ENCODE measurements around the gene CLMN. TPM values are rescaled to one million over a fixed set of nuclear protein-coding genes. Genes with fewer than 3 reads are reported as not detected.

Gene CLMN
- total and polyA plus RNA-seq, 4 donors = 4.5 to 33.5 (median 11.7) TPM

DNA sequence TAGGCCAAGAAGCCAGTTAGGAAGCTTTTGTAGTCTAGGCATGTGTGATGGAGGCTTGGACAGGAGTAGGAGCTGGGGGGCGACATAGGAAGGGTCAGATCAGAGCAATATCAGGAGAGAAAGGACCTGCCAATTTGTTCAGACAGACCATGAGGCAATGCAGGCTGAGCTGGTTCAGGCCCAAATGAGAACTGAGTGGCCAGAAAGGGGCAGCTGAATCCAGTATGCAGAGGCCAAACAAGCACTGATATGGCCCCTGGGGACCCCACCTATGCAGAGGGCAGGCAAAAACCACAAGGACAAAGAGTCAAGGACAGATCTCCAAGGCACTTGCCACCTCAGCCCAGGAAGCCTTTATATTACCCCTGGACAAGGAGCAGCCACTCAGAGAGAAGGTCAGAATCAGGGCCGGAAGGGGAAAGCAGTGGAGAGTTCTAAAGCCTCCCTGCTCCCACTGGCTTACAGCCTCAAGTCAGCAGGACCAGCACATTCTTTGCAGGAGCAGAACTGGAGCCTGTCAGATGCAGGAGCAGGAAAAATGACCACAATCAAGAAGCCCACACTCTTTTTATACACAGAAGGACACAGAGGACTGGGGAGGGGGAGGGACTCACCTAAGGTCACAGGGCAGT lies 37.2 kb downstream of the CLMN start:
- 70 to 94% methylated on average over 2 of the region's 2 CpGs for WGBS, 2 donors

DNA sequence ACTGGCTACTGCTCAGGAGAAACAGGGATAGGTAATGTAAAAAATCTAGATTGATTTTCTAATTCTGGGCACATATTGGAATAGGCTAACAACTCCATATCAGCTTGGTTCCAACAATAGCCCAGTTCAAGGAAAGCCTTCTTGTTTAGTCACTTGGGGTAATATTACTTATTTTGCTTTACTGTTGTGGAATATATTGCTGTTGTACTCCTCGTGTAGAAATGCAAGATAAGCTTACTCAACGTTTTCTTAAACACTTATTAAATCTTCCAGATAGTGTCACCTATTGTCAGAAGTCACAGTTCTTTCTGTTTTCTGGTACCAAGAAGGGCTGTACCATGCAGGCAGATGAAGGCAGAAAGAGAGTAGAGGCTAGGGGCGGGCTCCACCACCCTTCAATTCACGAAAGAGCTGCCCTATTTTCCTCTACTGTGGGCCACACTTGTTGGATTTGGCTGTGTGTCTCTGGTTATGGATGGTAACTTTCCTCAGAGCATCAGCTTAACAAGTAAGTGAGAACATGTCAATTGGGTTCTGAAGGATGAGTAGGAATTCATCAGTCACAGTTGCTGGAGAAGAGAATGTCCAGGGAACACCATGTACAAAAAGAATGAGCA lies 38.0 kb downstream of the CLMN start:
- WGBS, 2 donors = 70 to 87% methylated on average over 4 of the region's 4 CpGs
- no peak overlapping the region for H3K9ac ChIP-seq (ENCODE audit: insufficient read depth in 1 of 2, low read length in 2 of 2)
- no peaks in the 10 kb centered on the region for H3K36me3 ChIP-seq (ENCODE audit: control insufficient read depth in 4 of 4, insufficient read depth in 4 of 4, low read length in 4 of 4)
- H3K9me3 ChIP-seq (ENCODE audit: control insufficient read depth in 4 of 4, insufficient read depth in 3 of 4, low read length in 3 of 4) = no peaks in the 10 kb centered on the region
- DNase-seq = no peak
- no peak overlapping the region for H3K27ac ChIP-seq (ENCODE audit: low read depth in 1 of 2, low read length in 1 of 2)
- H3K4me1 ChIP-seq (ENCODE audit: control insufficient read depth in 5 of 5, insufficient read depth in 5 of 5, low read length in 5 of 5) = peaks cover 0 to 4% (median 0%) of the 10 kb centered on the region in 5 donors
- H3K4me3 ChIP-seq = no peak overlapping the region
- TF ChIP-seq, protein P1, sequence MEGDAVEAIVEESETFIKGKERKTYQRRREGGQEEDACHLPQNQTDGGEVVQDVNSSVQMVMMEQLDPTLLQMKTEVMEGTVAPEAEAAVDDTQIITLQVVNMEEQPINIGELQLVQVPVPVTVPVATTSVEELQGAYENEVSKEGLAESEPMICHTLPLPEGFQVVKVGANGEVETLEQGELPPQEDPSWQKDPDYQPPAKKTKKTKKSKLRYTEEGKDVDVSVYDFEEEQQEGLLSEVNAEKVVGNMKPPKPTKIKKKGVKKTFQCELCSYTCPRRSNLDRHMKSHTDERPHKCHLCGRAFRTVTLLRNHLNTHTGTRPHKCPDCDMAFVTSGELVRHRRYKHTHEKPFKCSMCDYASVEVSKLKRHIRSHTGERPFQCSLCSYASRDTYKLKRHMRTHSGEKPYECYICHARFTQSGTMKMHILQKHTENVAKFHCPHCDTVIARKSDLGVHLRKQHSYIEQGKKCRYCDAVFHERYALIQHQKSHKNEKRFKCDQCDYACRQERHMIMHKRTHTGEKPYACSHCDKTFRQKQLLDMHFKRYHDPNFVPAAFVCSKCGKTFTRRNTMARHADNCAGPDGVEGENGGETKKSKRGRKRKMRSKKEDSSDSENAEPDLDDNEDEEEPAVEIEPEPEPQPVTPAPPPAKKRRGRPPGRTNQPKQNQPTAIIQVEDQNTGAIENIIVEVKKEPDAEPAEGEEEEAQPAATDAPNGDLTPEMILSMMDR (IDR thresholded peaks at IDR 0.05; ENCODE audit: control extremely low read depth, extremely low read depth) = no peak
- ATAC-seq (ENCODE audit: insufficient read depth, low FRiP score) = no peak
- no peaks in the 10 kb centered on the region for H3K27me3 ChIP-seq (ENCODE audit: control insufficient read depth in 3 of 3, insufficient read depth in 3 of 3, low read length in 2 of 3)

More for the DNA sequence above, 37.2 kb downstream of the CLMN start:
- TF ChIP-seq, protein P1 (IDR thresholded peaks at IDR 0.05; ENCODE audit: control extremely low read depth, extremely low read depth) = no peak
- Histone ChIP-seq H3K9me3 (ENCODE audit: control insufficient read depth in 4 of 4, insufficient read depth in 3 of 4, low read length in 3 of 4) (no peaks in the 10 kb centered on the region), H3K4me3 (no peak overlapping the region), H3K27me3 (ENCODE audit: control insufficient read depth in 3 of 3, insufficient read depth in 3 of 3, low read length in 2 of 3) (no peaks in the 10 kb centered on the region), H3K9ac (ENCODE audit: insufficient read depth in 1 of 2, low read length in 2 of 2) (no peak overlapping the region), H3K4me1 (ENCODE audit: control insufficient read depth in 5 of 5, insufficient read depth in 5 of 5, low read length in 5 of 5) (peaks cover 0 to 4% (median 0%) of the 10 kb centered on the region in 5 donors), H3K27ac (ENCODE audit: low read depth in 1 of 2, low read length in 1 of 2) (no peak overlapping the region), H3K36me3 (ENCODE audit: control insufficient read depth in 4 of 4, insufficient read depth in 4 of 4, low read length in 4 of 4) (peaks cover 0 to 2% (median 0%) of the 10 kb centered on the region in 4 donors)
- DNase-seq (no peak), ATAC-seq (ENCODE audit: insufficient read depth, low FRiP score) (no peak)

DNA sequence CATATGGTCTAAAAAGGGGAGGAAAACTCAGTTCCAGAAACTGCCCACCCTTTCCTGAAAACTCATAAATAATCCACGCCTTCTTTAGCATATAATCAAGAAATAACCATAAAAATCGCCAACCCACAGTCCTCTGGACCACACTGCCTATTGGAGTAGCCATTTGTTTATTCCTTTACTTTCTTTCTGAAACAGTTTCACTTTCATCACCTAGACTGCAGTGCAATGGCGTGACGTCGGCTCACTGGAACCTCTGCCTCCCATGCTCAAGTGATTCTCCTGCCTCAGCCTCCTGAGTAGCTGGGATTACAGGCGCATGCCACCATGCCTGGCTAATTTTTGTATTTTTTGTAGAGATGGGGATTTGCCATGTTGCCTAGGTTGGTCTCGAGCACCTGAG lies 44.2 kb downstream of the CLMN start:
- TF ChIP-seq, protein P1 (IDR thresholded peaks at IDR 0.05; ENCODE audit: control extremely low read depth, extremely low read depth) = no peak
- WGBS, 2 donors = 87 to 90% methylated on average over 7 of the region's 7 CpGs
- Histone ChIP-seq H3K36me3 (ENCODE audit: control insufficient read depth in 4 of 4, insufficient read depth in 4 of 4, low read length in 4 of 4) (no peaks in the 10 kb centered on the region), H3K9me3 (ENCODE audit: control insufficient read depth in 4 of 4, insufficient read depth in 3 of 4, low read length in 3 of 4) (no peaks in the 10 kb centered on the region), H3K4me1 (ENCODE audit: control insufficient read depth in 5 of 5, insufficient read depth in 5 of 5, low read length in 5 of 5) (peaks cover 0 to 4% (median 0%) of the 10 kb centered on the region in 5 donors), H3K27ac (ENCODE audit: low read depth in 1 of 2, low read length in 1 of 2) (no peak overlapping the region), H3K4me3 (no peak overlapping the region), H3K27me3 (ENCODE audit: control insufficient read depth in 3 of 3, insufficient read depth in 3 of 3, low read length in 2 of 3) (no peaks in the 10 kb centered on the region), H3K9ac (ENCODE audit: insufficient read depth in 1 of 2, low read length in 2 of 2) (no peak overlapping the region)
- no peak for ATAC-seq (ENCODE audit: insufficient read depth, low FRiP score)
- DNase-seq = no peak

All from lung (tissue), 12 donors.